HEK293 (cell line): ENCODE data around the gene CCDC201.

Experiments
- FEZF1 ChIP-seq: fragments of 450-650 bp; formaldehyde crosslinking; IDR thresholded peaks from 2 replicates; pipeline ENCODE4 v1.5.1; 2016; ENCODE audit warnings: missing biosample characterization, missing genetic modification characterization
- MZF1 ChIP-seq: fragments of 450-650 bp; formaldehyde crosslinking; IDR thresholded peaks from 2 replicates; pipeline ENCODE4 v1.5.1; 2017; ENCODE audit warnings: missing biosample characterization, missing genetic modification characterization, borderline replicate concordance
- ZBTB8A ChIP-seq: fragments of 450-650 bp; formaldehyde crosslinking; IDR thresholded peaks from 2 replicates; pipeline ENCODE4 v1.5.1; 2016; ENCODE audit warnings: missing biosample characterization, missing genetic modification characterization
- ZNF175 ChIP-seq: fragments of 450-650 bp; formaldehyde crosslinking; IDR thresholded peaks from 2 replicates; pipeline ENCODE4 v1.5.1; 2016; ENCODE audit warnings: missing biosample characterization, missing genetic modification characterization
- ZNF2 ChIP-seq: fragments of 450-650 bp; formaldehyde crosslinking; IDR thresholded peaks from 2 replicates; pipeline ENCODE4 v1.5.1; 2016; ENCODE audit warnings: missing biosample characterization, missing genetic modification characterization
- ZNF549 ChIP-seq: fragments of 450-650 bp; IDR thresholded peaks from 2 replicates; pipeline ENCODE4 v1.5.1; 2018; ENCODE audit warnings: missing biosample characterization, missing genetic modification characterization, mild to moderate bottlenecking, inconsistent platforms, moderate library complexity
- ZNF596 ChIP-seq: fragments of 450-650 bp; IDR thresholded peaks from 2 replicates; pipeline ENCODE4 v1.5.0; 2018; ENCODE audit warnings: missing biosample characterization, mild to moderate bottlenecking, missing genetic modification characterization, moderate library complexity
- TF ChIP-seq, protein P1 (sequence below): fragments of 450-650 bp; formaldehyde crosslinking; IDR thresholded peaks from 2 replicates; pipeline ENCODE4 v1.5.1; 2016; ENCODE audit warnings: missing biosample characterization, missing genetic modification characterization
- TF ChIP-seq, protein P2 (sequence below): fragments of 450-650 bp; formaldehyde crosslinking; IDR thresholded peaks from 2 replicates; pipeline ENCODE4 v1.5.1; 2016; ENCODE audit warnings: missing biosample characterization, missing genetic modification characterization
- TF ChIP-seq, protein P3 (sequence below): sonication (generic); formaldehyde crosslinking; IDR thresholded peaks from 2 replicates; pipeline ENCODE4 v1.8.1; 2022; ENCODE audit warnings: mild to moderate bottlenecking, moderate library complexity, missing genetic modification reagents

DNA sequence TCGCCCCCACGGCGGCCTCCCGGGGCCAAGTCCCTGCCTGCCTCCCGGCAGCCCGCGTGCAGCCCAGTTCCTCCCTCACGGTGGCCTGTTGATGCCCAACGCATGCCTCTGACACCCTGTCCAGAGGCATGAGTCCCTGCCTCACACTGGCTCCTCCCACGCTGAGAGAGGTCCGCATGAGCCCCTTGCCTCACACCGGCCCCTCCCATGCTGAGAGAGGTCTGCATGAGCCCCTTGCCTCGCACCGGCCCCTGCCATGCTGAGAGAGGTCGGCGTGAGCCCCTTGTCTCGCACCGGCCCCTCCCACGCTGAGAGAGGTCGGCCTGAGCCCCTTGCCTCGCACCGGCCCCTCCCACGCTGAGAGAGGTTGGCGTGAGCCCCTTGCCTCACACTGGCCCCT lies 59.9 kb downstream of the CCDC201 start:
- TF ChIP-seq ZNF549 (tag by site-specific recombination) (no peak), MZF1 (tag by site-specific recombination) (no peak), ZNF175 (tag by site-specific recombination) (no peak), ZNF2 (tag by site-specific recombination) (no peak), ZBTB8A (no peak), FEZF1 (tag by site-specific recombination) (no peak), ZNF596 (no peak)
- TF ChIP-seq, protein P1, sequence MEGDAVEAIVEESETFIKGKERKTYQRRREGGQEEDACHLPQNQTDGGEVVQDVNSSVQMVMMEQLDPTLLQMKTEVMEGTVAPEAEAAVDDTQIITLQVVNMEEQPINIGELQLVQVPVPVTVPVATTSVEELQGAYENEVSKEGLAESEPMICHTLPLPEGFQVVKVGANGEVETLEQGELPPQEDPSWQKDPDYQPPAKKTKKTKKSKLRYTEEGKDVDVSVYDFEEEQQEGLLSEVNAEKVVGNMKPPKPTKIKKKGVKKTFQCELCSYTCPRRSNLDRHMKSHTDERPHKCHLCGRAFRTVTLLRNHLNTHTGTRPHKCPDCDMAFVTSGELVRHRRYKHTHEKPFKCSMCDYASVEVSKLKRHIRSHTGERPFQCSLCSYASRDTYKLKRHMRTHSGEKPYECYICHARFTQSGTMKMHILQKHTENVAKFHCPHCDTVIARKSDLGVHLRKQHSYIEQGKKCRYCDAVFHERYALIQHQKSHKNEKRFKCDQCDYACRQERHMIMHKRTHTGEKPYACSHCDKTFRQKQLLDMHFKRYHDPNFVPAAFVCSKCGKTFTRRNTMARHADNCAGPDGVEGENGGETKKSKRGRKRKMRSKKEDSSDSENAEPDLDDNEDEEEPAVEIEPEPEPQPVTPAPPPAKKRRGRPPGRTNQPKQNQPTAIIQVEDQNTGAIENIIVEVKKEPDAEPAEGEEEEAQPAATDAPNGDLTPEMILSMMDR, result no peak
- TF ChIP-seq, protein P2, sequence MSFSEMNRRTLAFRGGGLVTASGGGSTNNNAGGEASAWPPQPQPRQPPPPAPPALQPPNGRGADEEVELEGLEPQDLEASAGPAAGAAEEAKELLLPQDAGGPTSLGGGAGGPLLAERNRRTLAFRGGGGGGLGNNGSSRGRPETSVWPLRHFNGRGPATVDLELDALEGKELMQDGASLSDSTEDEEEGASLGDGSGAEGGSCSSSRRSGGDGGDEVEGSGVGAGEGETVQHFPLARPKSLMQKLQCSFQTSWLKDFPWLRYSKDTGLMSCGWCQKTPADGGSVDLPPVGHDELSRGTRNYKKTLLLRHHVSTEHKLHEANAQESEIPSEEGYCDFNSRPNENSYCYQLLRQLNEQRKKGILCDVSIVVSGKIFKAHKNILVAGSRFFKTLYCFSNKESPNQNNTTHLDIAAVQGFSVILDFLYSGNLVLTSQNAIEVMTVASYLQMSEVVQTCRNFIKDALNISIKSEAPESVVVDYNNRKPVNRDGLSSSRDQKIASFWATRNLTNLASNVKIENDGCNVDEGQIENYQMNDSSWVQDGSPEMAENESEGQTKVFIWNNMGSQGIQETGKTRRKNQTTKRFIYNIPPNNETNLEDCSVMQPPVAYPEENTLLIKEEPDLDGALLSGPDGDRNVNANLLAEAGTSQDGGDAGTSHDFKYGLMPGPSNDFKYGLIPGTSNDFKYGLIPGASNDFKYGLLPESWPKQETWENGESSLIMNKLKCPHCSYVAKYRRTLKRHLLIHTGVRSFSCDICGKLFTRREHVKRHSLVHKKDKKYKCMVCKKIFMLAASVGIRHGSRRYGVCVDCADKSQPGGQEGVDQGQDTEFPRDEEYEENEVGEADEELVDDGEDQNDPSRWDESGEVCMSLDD (tag by site-specific recombination), result no peak
- TF ChIP-seq, protein P3, sequence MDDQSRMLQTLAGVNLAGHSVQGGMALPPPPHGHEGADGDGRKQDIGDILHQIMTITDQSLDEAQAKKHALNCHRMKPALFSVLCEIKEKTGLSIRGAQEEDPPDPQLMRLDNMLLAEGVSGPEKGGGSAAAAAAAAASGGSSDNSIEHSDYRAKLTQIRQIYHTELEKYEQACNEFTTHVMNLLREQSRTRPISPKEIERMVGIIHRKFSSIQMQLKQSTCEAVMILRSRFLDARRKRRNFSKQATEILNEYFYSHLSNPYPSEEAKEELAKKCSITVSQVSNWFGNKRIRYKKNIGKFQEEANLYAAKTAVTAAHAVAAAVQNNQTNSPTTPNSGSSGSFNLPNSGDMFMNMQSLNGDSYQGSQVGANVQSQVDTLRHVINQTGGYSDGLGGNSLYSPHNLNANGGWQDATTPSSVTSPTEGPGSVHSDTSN (CRISPR knock-in tag), result no peak
